ENCODE data around the gene CTAG1B. TPM values are rescaled to one million over a fixed set of nuclear protein-coding genes. Genes with fewer than 3 reads are reported as not detected.
"Not testable (repeated sequence)": the region's sequence is repeated elsewhere in the genome, so short reads cannot be mapped to it uniquely, and the experiment has no call there.

The CTAG1B gene
- total RNA-seq, 1 donor from 2014 or later = not detected

- ATAC-seq (no peak), DNase-seq (no peak)
- Histone ChIP-seq H3K4me1 (no peaks in the 10 kb centered on the region), H3K4me3 (no peak overlapping the region), H3K9me3 (no peaks in the 10 kb centered on the region), H3K27ac (no peak overlapping the region), H3K27me3 (no peaks in the 10 kb centered on the region), H3K36me3 (no peaks in the 10 kb centered on the region)
- TF ChIP-seq CTCF (IDR thresholded peaks at IDR 0.05) = no peak
- intact Hi-C loops (cut with DNase I) = no loop called here
Observed at GRCh38 chrX:154653048-154653401, 33.9 kb upstream of the CTAG1B start.

- Histone ChIP-seq H3K27me3 (no peaks in the 10 kb centered on the region), H3K4me3 (no peak overlapping the region), H3K36me3 (no peaks in the 10 kb centered on the region), H3K4me1 (no peaks in the 10 kb centered on the region), H3K27ac (no peak overlapping the region), H3K9me3 (no peaks in the 10 kb centered on the region)
- ATAC-seq (no peak), DNase-seq (no peak)
- intact Hi-C loops (cut with DNase I) = no loop called here
- TF ChIP-seq CTCF (IDR thresholded peaks at IDR 0.05) = no peak
Observed at GRCh38 chrX:154652311-154653047, 33.4 kb upstream of the CTAG1B start.

- DNase-seq (no peak), ATAC-seq (peak; percentile 55)
- Histone ChIP-seq H3K9me3 (no peaks in the 10 kb centered on the region), H3K36me3 (no peaks in the 10 kb centered on the region), H3K27ac (no peak overlapping the region), H3K4me3 (no peak overlapping the region), H3K27me3 (no peaks in the 10 kb centered on the region), H3K4me1 (no peaks in the 10 kb centered on the region)
- intact Hi-C loops (cut with DNase I) = no loop called here
- TF ChIP-seq CTCF (IDR thresholded peaks at IDR 0.05) = no peak
Observed at GRCh38 chrX:154650221-154650510, 31.1 kb upstream of the CTAG1B start.

- H3K36me3 ChIP-seq = no peaks in the 10 kb centered on the region
- H3K4me3 ChIP-seq = no peak overlapping the region
- no peaks in the 10 kb centered on the region for H3K9me3 ChIP-seq
- no peaks in the 10 kb centered on the region for H3K27me3 ChIP-seq
- no peaks in the 10 kb centered on the region for H3K4me1 ChIP-seq
- no peak overlapping the region for H3K27ac ChIP-seq
- DNase-seq = no peak
- intact Hi-C loops (cut with DNase I) = no loop called here
- TF ChIP-seq CTCF (IDR thresholded peaks at IDR 0.05) = no peak
- no peak for ATAC-seq
Observed at GRCh38 chrX:154649503-154650220, 30.6 kb upstream of the CTAG1B start.

GRCh38 chrX:154648931-154649330, 29.8 kb upstream of the CTAG1B start:
- DNase-seq (no peak), ATAC-seq (no peak)
- Histone ChIP-seq H3K9me3 (no peaks in the 10 kb centered on the region), H3K4me3 (no peak overlapping the region), H3K36me3 (no peaks in the 10 kb centered on the region), H3K27me3 (no peaks in the 10 kb centered on the region), H3K4me1 (no peaks in the 10 kb centered on the region), H3K27ac (no peak overlapping the region)
- intact Hi-C loops (cut with DNase I) = no loop called here
- TF ChIP-seq CTCF (IDR thresholded peaks at IDR 0.05) = no peak

GRCh38 chrX:154645745-154646378, 26.8 kb upstream of the CTAG1B start:
- H3K4me3 ChIP-seq; H3K27me3 ChIP-seq; intact Hi-C loops (cut with DNase I); DNase-seq; H3K9me3 ChIP-seq; H3K27ac ChIP-seq; ATAC-seq; H3K4me1 ChIP-seq; H3K36me3 ChIP-seq: not testable (repeated sequence)

GRCh38 chrX:154643708-154644107, 24.6 kb upstream of the CTAG1B start:
- H3K4me1 ChIP-seq; intact Hi-C loops (cut with DNase I); H3K36me3 ChIP-seq; H3K27me3 ChIP-seq; H3K4me3 ChIP-seq; ATAC-seq; H3K27ac ChIP-seq; DNase-seq; H3K9me3 ChIP-seq: not testable (repeated sequence)

GRCh38 chrX:154641740-154642139, 22.7 kb upstream of the CTAG1B start:
- H3K9me3 ChIP-seq; H3K27me3 ChIP-seq; H3K4me3 ChIP-seq; H3K27ac ChIP-seq; H3K4me1 ChIP-seq; H3K36me3 ChIP-seq; intact Hi-C loops (cut with DNase I); DNase-seq: not testable (repeated sequence)
- peak; percentile 52 for ATAC-seq

GRCh38 chrX:154633661-154634060, 14.6 kb upstream of the CTAG1B start:
- H3K4me1 ChIP-seq; H3K36me3 ChIP-seq; intact Hi-C loops (cut with DNase I); DNase-seq; H3K4me3 ChIP-seq; H3K27me3 ChIP-seq; H3K9me3 ChIP-seq; ATAC-seq; H3K27ac ChIP-seq: not testable (repeated sequence)

Measured in upper lobe of right lung (tissue), 1 donor.